Rectal smooth muscle tissue (tissue), 1 donor: ENCODE data around the gene SEC31B.

Experiments used
- H3K27ac ChIP-seq: one replicate; pipeline ENCODE4 v1.7.0; 2013; ENCODE audit warnings: low read depth, low read length, inconsistent platforms
- H3K27me3 ChIP-seq: one replicate; pipeline ENCODE4 v1.7.0; 2013; ENCODE audit warnings: low read length; ENCODE audit not compliant: control insufficient read depth, insufficient read depth
- H3K36me3 ChIP-seq: one replicate; pipeline ENCODE4 v1.7.0; 2013; ENCODE audit warnings: low read length; ENCODE audit not compliant: control insufficient read depth, insufficient read depth
- H3K4me1 ChIP-seq: one replicate; pipeline ENCODE4 v1.7.0; 2013; ENCODE audit warnings: low read length; ENCODE audit not compliant: control insufficient read depth, insufficient read depth
- H3K4me3 ChIP-seq: one replicate; pipeline ENCODE4 v1.7.0; 2013; ENCODE audit warnings: low read length
- H3K9ac ChIP-seq: one replicate; pipeline ENCODE4 v1.7.0; 2013; ENCODE audit warnings: low read length

SEC31B gene

DNA sequence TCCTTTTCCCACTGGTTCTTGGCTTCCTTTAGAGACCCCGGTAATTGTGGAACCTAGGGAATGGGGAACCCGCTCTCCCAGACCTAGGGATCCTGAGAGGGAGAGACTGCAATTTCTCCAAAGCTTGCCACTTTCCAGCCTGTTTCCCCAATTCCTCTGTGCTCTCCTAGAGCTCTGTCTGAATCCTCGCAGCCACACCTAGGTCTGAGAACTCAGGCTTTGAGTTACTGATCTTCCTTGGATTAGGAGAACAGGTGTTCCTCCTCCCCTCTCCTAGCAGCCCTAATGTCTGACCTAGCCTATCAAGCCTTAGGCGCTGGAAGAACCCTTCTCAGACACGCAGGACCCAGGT lies 36.9 kb downstream of the SEC31B start:
- Histone ChIP-seq H3K9ac (no peak overlapping the region), H3K4me3 (peak overlapping the region; percentile 72), H3K4me1 (peaks cover 4% of the 10 kb centered on the region), H3K27ac (no peak overlapping the region), H3K36me3 (no peaks in the 10 kb centered on the region), H3K27me3 (peaks cover 5% of the 10 kb centered on the region)

DNA sequence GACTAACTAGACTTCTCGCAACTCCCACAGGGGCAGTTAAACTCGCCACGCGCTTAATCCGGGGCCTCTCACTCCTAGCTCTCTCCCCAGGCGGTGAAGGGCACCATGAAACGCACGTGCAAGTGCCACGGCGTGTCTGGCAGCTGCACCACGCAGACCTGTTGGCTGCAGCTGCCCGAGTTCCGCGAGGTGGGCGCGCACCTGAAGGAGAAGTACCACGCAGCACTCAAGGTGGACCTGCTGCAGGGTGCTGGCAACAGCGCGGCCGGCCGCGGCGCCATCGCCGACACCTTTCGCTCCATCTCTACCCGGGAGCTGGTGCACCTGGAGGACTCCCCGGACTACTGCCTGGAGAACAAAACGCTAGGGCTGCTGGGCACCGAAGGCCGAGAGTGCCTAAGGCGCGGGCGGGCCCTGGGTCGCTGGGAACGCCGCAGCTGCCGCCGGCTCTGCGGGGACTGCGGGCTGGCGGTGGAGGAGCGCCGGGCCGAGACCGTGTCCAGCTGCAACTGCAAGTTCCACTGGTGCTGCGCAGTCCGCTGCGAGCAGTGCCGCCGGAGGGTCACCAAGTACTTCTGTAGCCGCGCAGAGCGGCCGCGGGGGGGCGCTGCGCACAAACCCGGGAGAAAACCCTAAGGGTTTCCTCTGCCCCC lies 37.4 kb downstream of the SEC31B start:
- Histone ChIP-seq H3K9ac (no peak overlapping the region), H3K4me1 (peaks cover 4% of the 10 kb centered on the region), H3K27ac (no peak overlapping the region), H3K36me3 (no peaks in the 10 kb centered on the region), H3K27me3 (peaks cover 5% of the 10 kb centered on the region), H3K4me3 (peak overlapping the region; percentile 72)

DNA sequence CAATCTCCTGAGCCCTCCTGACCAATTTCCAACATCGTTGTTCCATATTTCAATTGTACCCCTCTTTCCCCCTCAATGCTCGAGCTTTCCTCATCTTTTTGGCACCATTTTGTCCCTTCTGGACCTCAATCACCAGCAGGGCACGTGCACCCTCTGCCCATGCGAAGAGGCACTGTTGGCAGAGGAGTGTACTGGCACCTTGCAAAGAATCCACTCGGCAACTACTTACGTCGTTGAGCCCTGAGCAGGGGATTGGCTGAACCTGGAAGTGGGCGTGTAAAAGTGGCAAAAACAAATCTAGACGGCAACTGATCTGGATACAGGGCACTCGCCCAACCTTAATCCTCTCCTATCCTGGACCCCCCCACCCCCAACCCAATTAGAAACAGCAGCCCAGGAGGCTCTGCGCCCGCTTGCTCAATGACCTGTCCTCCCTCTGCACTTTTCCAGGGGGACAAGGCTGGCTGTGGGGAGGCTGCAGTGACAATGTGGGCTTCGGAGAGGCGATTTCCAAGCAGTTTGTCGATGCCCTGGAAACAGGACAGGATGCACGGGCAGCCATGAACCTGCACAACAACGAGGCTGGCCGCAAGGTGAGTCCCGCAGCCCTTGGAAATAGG lies 38.1 kb downstream of the SEC31B start:
- peak overlapping the region; percentile 72 for H3K4me3 ChIP-seq
- H3K4me1 ChIP-seq, result peaks cover 4% of the 10 kb centered on the region
- H3K36me3 ChIP-seq, result no peaks in the 10 kb centered on the region
- no peak overlapping the region for H3K27ac ChIP-seq
- no peak overlapping the region for H3K9ac ChIP-seq
- peaks cover 5% of the 10 kb centered on the region for H3K27me3 ChIP-seq

DNA sequence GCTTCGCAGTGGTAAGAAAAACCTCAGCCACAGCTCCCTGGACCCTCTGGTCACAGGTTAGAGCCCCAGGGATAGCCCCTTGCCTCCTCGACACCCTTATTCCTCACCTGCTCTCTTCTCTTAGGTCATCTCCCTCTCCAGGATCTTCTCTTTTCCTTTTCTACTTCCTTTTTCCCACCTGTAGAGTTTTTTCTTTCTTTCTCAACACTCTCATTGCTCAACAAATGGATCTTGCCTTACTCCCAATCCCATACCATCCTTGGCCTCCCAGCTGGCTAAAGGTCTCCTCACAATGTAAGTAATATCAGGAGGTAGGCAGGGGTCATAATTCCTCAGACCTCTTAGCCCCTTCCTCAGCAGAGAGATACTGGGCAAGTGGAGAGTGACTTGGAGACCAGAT lies 39.7 kb downstream of the SEC31B start:
- no peaks in the 10 kb centered on the region for H3K36me3 ChIP-seq
- H3K9ac ChIP-seq, result no peak overlapping the region
- H3K4me3 ChIP-seq, result no peak overlapping the region
- peaks cover 5% of the 10 kb centered on the region for H3K27me3 ChIP-seq
- H3K4me1 ChIP-seq, result peaks cover 4% of the 10 kb centered on the region
- no peak overlapping the region for H3K27ac ChIP-seq

DNA sequence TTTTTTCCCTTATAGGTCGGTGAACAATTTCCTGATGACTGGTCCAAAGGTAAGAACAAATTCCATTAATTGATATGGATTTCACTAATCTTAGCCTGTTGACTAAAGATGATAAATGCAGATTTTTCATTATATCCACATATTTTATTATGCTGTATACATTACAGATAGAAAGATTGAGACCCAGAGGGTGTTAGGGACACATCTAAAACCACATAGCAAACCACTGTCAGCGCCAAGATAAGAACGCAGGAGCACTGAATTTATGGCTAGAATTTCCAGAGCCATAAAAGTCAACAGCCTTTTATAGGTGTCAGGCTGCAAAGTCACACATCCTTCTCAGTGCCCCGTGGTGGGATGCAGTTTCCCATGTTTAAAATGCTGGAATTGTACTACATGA lies 40.6 kb downstream of the SEC31B start:
- Histone ChIP-seq H3K27ac (no peak overlapping the region), H3K4me1 (peaks cover 4% of the 10 kb centered on the region), H3K9ac (no peak overlapping the region), H3K4me3 (no peak overlapping the region), H3K27me3 (peaks cover 5% of the 10 kb centered on the region), H3K36me3 (no peaks in the 10 kb centered on the region)

DNA sequence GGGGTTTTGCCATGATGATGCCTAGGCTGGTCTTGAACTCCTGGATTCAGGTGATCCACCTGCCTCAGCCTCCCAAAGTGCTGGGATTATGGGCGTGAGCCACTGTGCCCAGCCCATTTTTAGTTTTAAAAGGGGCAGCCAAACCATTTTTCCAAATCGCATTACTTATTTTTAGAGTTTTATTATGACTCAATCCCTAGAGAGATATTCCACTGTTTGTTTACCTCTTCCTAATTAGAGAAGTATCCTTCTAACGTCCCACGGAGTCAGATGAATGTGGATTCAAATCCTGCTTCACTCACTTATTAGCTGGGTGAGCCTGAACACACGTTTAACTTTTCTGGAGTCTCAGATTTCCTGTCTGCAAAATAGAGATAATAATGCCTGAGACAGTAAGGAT lies 41.7 kb downstream of the SEC31B start:
- Histone ChIP-seq H3K9ac (no peak overlapping the region), H3K4me1 (peaks cover 4% of the 10 kb centered on the region), H3K36me3 (no peaks in the 10 kb centered on the region), H3K27me3 (peaks cover 5% of the 10 kb centered on the region), H3K27ac (no peak overlapping the region), H3K4me3 (no peak overlapping the region)

DNA sequence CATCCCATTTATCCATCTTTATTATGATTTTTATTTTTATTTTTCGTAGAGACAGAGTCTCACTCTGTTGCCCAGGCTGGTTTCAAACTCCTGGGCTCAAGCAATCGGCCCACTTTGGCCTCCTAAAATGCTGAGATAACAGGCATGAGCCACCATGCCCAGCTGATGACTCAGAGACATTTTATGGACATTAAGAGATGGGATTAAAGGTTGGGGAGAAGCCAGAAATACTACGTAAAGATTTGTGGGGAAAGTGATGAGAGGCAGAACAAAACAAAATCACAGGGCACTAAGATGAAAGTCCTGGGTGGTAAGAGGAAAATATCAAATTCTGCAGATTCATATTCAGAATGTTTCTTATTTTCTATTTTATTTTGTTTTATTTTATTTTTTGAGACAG lies 49.3 kb downstream of the SEC31B start:
- H3K4me3 ChIP-seq, result no peak overlapping the region
- no peak overlapping the region for H3K27ac ChIP-seq
- H3K27me3 ChIP-seq, result no peaks in the 10 kb centered on the region
- H3K36me3 ChIP-seq, result no peaks in the 10 kb centered on the region
- H3K9ac ChIP-seq, result no peak overlapping the region
- H3K4me1 ChIP-seq, result no peaks in the 10 kb centered on the region

DNA sequence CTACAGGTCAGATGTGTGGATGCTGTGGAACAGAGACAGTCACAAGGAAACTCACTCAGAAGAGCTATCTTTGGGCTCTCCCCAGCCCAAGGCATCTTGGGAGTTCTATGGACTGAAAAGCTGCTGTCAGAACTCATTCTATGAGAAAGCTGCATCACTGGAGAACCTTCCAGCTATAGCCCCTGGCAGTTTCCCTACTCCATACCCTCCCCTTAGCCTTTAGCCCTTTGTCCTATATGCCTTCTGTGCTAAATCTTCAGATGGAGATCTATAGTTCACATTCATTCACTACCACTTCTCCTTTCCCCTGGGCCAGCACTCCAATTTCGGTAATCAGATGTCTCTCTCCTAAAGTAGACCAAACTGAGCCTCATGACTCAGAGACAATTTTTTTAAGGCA lies 49.9 kb downstream of the SEC31B start:
- H3K27ac ChIP-seq, result no peak overlapping the region
- no peaks in the 10 kb centered on the region for H3K4me1 ChIP-seq
- no peaks in the 10 kb centered on the region for H3K27me3 ChIP-seq
- no peak overlapping the region for H3K9ac ChIP-seq
- no peak overlapping the region for H3K4me3 ChIP-seq
- no peaks in the 10 kb centered on the region for H3K36me3 ChIP-seq

DNA sequence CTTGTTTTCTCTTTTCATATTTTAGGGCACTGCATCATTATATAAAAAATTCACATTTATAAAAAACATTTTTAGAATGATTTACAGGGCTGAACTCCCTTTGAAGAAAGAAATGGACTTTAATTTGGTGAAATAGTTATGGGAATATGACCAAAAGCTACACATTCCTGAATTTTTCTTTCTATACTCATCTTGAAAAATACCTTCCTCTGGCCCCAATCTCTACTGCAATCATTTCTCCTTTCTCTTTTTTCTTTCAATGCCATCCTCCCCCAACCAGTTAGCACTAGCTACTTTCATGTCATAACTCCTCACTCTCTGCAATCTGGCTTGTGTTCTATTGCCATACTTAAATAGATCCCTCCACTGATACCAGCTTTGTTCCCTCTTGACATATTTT lies 50.7 kb downstream of the SEC31B start:
- Histone ChIP-seq H3K27ac (no peak overlapping the region), H3K4me3 (no peak overlapping the region), H3K4me1 (no peaks in the 10 kb centered on the region), H3K36me3 (no peaks in the 10 kb centered on the region), H3K27me3 (no peaks in the 10 kb centered on the region), H3K9ac (no peak overlapping the region)

DNA sequence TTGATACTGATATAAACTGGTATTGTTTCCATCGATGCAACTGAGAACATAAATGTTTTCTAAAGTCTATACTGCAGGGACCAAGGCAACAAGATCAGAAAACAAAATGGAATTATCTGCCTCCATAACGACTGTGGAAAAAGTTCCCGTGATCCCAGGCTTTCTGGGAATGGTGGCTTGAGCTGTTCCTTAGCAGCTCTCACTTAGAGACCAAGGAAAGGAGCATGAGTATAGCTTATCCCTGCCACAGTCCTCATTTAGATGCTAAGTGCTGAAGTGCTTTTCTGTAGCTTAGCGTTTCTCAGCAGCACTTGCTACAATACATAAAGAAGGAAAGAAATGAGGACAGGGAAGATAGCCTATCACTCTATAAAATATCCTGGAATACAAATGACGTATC lies 51.3 kb downstream of the SEC31B start:
- Histone ChIP-seq H3K4me1 (no peaks in the 10 kb centered on the region), H3K27me3 (no peaks in the 10 kb centered on the region)

DNA sequence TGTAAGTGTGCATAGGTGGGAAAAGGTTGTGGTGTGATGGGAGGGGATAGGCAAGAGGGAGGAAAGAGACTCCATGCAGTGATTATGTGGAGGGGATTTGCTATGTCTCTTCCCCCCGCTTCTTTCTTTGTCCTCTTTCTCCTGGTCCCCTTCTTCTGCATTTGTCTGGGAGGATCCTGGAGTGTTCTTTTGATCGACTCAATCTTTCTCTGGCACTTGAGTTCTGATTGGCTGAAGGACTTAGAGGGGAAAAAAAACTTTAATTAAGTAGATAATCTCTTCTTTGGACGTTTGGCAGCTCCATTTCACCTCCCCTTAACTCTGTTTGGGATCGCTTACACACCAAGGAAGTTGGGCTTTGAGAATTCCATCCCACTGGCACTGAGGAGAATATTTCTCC lies 57.0 kb downstream of the SEC31B start, which contains the start of gene WNT8B:
Gene WNT8B (plus strand): TSS at position 301 of the 400 bp plus-strand sequence. CDS start 160 bp downstream, outside the sequence.
- H3K4me3 ChIP-seq, result no peak within 1 kb of the TSS
- H3K27me3 ChIP-seq, result no peaks in the 10 kb centered on the region
- no peak within 1 kb of the TSS for H3K9ac ChIP-seq
- H3K27ac ChIP-seq, result no peak within 1 kb of the TSS
- no peaks in the 10 kb centered on the region for H3K36me3 ChIP-seq
- H3K4me1 ChIP-seq, result no peaks in the 10 kb centered on the region

More for the DNA sequence above, 51.3 kb downstream of the SEC31B start:
- H3K27ac ChIP-seq, result no peak overlapping the region
- no peak overlapping the region for H3K4me3 ChIP-seq
- H3K36me3 ChIP-seq, result no peaks in the 10 kb centered on the region
- no peak overlapping the region for H3K9ac ChIP-seq

DNA sequence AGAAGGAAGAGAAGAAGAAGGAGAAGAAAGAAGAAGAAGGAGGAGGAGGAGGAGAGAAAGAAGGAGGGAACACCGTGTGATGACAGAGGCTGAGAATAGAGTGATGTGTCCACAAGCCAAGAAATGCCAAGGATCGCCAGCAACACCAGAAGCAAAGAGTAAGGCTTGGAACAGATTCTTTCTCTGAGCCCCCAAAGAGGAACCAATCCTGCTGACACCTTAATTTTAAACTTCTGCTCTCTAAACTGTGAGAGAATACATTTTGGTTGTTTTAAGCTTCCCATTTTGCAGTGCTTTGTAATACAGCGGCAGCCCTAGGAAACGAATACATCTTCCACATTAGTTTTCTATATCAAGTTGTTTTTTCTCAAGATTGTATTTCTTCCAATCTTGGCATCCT lies 70.7 kb downstream of the SEC31B start:
- H3K27me3 ChIP-seq, result no peaks in the 10 kb centered on the region
- no peak overlapping the region for H3K27ac ChIP-seq
- no peaks in the 10 kb centered on the region for H3K4me1 ChIP-seq
- no peak overlapping the region for H3K9ac ChIP-seq
- H3K4me3 ChIP-seq, result no peak overlapping the region
- no peaks in the 10 kb centered on the region for H3K36me3 ChIP-seq

DNA sequence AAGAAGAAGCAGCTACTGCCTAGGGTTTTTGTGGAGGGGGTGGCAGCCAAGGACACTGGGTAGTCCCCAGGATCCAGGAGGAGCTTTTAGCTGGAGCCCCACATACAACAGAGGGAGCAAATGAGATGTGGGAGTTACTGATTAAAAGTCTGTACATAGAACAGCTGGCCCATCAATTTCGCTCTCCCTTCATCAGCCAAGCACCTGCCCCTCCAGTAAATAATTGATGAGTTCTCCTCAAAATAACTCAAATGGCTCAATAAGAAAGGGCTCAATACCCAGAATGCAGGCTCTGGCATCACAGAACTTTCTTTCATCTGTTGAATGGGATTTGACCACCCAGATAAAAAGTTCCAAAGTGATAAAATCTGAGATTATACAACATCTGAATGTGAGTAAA lies 72.0 kb downstream of the SEC31B start:
- Histone ChIP-seq H3K4me3 (no peak overlapping the region), H3K27ac (no peak overlapping the region), H3K36me3 (no peaks in the 10 kb centered on the region), H3K27me3 (no peaks in the 10 kb centered on the region), H3K4me1 (no peaks in the 10 kb centered on the region), H3K9ac (no peak overlapping the region)
